ENCODE data around the gene CRIM1. TPM values are rescaled to one million over a fixed set of nuclear protein-coding genes. Genes with fewer than 3 reads are reported as not detected.

CRIM1 gene
- total RNA-seq, 1 donor from 2014 or later = 246 TPM

GRCh38 chr2:36478999-36479398, 123.4 kb downstream of the CRIM1 start:
- TF ChIP-seq CTCF (IDR thresholded peaks at IDR 0.05; ENCODE audit: unreplicated experiment) = no peak
- Mint-ChIP-seq H3K4me1 (ENCODE audit: unreplicated experiment) (peaks cover 11% of the 10 kb centered on the region), H3K27ac (ENCODE audit: unreplicated experiment) (no peak overlapping the region), H3K27me3 (ENCODE audit: unreplicated experiment) (peaks cover 2% of the 10 kb centered on the region), H3K4me3 (ENCODE audit: unreplicated experiment) (no peak overlapping the region), H3K36me3 (ENCODE audit: low read depth, unreplicated experiment) (peaks cover 89% of the 10 kb centered on the region), H3K9me3 (ENCODE audit: unreplicated experiment) (no peaks in the 10 kb centered on the region)
- DNase-seq (ENCODE audit: low spot score) = no peak

GRCh38 chr2:36479406-36479805, 123.8 kb downstream of the CRIM1 start:
- TF ChIP-seq CTCF (IDR thresholded peaks at IDR 0.05; ENCODE audit: unreplicated experiment) = no peak
- no peak for DNase-seq (ENCODE audit: low spot score)
- Mint-ChIP-seq H3K4me3 (ENCODE audit: unreplicated experiment) (peak overlapping the region; percentile 48), H3K27ac (ENCODE audit: unreplicated experiment) (no peak overlapping the region), H3K4me1 (ENCODE audit: unreplicated experiment) (peaks cover 12% of the 10 kb centered on the region), H3K27me3 (ENCODE audit: unreplicated experiment) (peaks cover 5% of the 10 kb centered on the region), H3K9me3 (ENCODE audit: unreplicated experiment) (no peaks in the 10 kb centered on the region), H3K36me3 (ENCODE audit: low read depth, unreplicated experiment) (peaks cover 89% of the 10 kb centered on the region)

DNA sequence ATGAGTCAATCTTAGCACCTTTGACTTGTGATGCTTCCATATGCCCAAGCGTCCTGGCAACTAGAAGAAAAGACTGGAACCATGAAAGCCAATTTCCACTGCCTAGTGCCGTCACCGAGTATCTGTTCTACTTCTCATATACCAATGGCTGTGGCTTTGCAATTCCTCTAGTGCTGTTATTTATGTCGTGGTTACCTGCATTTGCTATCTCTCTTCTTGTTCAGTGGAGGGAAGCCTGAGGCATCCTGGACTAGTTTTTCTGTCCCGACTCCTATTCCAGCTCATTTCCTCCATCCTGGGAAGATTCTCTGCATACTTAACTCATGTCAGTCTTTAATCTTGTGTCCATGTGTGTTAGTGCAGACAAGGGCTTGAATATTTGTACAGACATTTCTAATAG, 124.5 kb downstream of the CRIM1 start:
- H3K4me1 Mint-ChIP-seq (ENCODE audit: unreplicated experiment) = peaks cover 15% of the 10 kb centered on the region
- DNase-seq (ENCODE audit: low spot score) = no peak
- no peak overlapping the region for H3K27ac Mint-ChIP-seq (ENCODE audit: unreplicated experiment)
- no peak for TF ChIP-seq CTCF (IDR thresholded peaks at IDR 0.05; ENCODE audit: unreplicated experiment)
- H3K27me3 Mint-ChIP-seq (ENCODE audit: unreplicated experiment) = peaks cover 9% of the 10 kb centered on the region
- peaks cover 88% of the 10 kb centered on the region for H3K36me3 Mint-ChIP-seq (ENCODE audit: low read depth, unreplicated experiment)
- peak overlapping the region; percentile 35 for H3K4me3 Mint-ChIP-seq (ENCODE audit: unreplicated experiment)
- H3K9me3 Mint-ChIP-seq (ENCODE audit: unreplicated experiment) = no peaks in the 10 kb centered on the region

- Mint-ChIP-seq H3K36me3 (ENCODE audit: low read depth, unreplicated experiment) (peaks cover 82% of the 10 kb centered on the region), H3K4me1 (ENCODE audit: unreplicated experiment) (peaks cover 15% of the 10 kb centered on the region), H3K27me3 (ENCODE audit: unreplicated experiment) (peaks cover 10% of the 10 kb centered on the region), H3K27ac (ENCODE audit: unreplicated experiment) (no peak overlapping the region), H3K9me3 (ENCODE audit: unreplicated experiment) (no peaks in the 10 kb centered on the region), H3K4me3 (ENCODE audit: unreplicated experiment) (peak overlapping the region; percentile 79)
- TF ChIP-seq CTCF (IDR thresholded peaks at IDR 0.05; ENCODE audit: unreplicated experiment) = no peak
- no peak for DNase-seq (ENCODE audit: low spot score)
Measured at GRCh38 chr2:36480636-36481035, 125.1 kb downstream of the CRIM1 start.

GRCh38 chr2:36481709-36482108, 126.1 kb downstream of the CRIM1 start:
- DNase-seq (ENCODE audit: low spot score) = no peak
- H3K9me3 Mint-ChIP-seq (ENCODE audit: unreplicated experiment) = no peaks in the 10 kb centered on the region
- H3K4me1 Mint-ChIP-seq (ENCODE audit: unreplicated experiment) = peaks cover 20% of the 10 kb centered on the region
- peaks cover 71% of the 10 kb centered on the region for H3K36me3 Mint-ChIP-seq (ENCODE audit: low read depth, unreplicated experiment)
- peaks cover 10% of the 10 kb centered on the region for H3K27me3 Mint-ChIP-seq (ENCODE audit: unreplicated experiment)
- peak overlapping the region; percentile 39 for H3K4me3 Mint-ChIP-seq (ENCODE audit: unreplicated experiment)
- no peak overlapping the region for H3K27ac Mint-ChIP-seq (ENCODE audit: unreplicated experiment)
- no peak for TF ChIP-seq CTCF (IDR thresholded peaks at IDR 0.05; ENCODE audit: unreplicated experiment)
